Neuron (in vitro differentiated cells): Measurements from ENCODE around the gene SEC63.
"Not testable (repeated sequence)": the region's sequence is repeated elsewhere in the genome, so short reads cannot be mapped to it uniquely, and the experiment has no call there.

Experiments
- H2AFZ ChIP-seq: one replicate; pipeline ENCODE4 v1.6.1; 2013; ENCODE audit warnings: low read depth, mild to moderate bottlenecking, inconsistent platforms, low read length, moderate library complexity
- H3K27me3 ChIP-seq: one replicate; pipeline ENCODE4 v1.6.1; 2013; ENCODE audit warnings: low read length; ENCODE audit not compliant: insufficient read depth
- H3K36me3 ChIP-seq: one replicate; pipeline ENCODE4 v1.6.1; 2013; ENCODE audit warnings: low read length; ENCODE audit not compliant: insufficient read depth
- H3K4me1 ChIP-seq: one replicate; pipeline ENCODE4 v1.6.1; 2013; ENCODE audit warnings: low read length; ENCODE audit not compliant: insufficient read depth
- H3K4me3 ChIP-seq: 2 replicates; pipeline ENCODE4 v1.5.1; 2013; ENCODE audit warnings: mild to moderate bottlenecking, low read length, moderate library complexity
- H3K9me3 ChIP-seq: one replicate; pipeline ENCODE4 v1.6.1; 2013; ENCODE audit warnings: low read length

Gene SEC63

GRCh38 chr6:107936162-107936909 lies 21.7 kb downstream of the SEC63 start:
- no peak overlapping the region for H3K4me3 ChIP-seq
- H3K27me3 ChIP-seq = no peaks in the 10 kb centered on the region

DNA sequence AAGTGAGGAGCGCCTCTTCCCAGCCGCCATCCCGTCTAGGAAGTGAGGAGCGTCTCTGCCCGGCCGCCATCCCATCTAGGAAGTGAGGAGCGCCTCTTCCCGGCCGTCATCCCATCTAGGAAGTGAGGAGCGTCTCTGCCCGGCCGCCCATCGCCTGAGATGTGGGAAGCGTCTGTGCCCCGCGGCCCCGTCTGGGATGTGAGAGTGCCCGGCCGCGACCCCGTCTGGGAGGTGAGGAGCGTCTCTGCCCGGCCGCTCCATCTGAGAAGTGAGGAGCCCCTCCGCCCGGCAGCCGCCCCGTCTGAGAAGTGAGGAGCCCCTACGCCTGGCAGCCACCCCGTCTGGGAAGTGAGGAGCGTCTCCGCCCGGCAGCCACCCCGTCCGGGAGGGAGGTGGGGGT lies 23.8 kb downstream of the SEC63 start:
- H3K9me3 ChIP-seq = peaks cover 16% of the 10 kb centered on the region
- not testable (repeated sequence) for H3K4me1 ChIP-seq, H3K27me3 ChIP-seq, H3K36me3 ChIP-seq, H2AFZ ChIP-seq, H3K4me3 ChIP-seq

More at GRCh38 chr6:107936162-107936909, 21.7 kb downstream of the SEC63 start:
- peaks cover 4% of the 10 kb centered on the region for H3K36me3 ChIP-seq
- H3K4me1 ChIP-seq = no peaks in the 10 kb centered on the region
- no peak overlapping the region for H2AFZ ChIP-seq
- peaks cover 16% of the 10 kb centered on the region for H3K9me3 ChIP-seq

DNA sequence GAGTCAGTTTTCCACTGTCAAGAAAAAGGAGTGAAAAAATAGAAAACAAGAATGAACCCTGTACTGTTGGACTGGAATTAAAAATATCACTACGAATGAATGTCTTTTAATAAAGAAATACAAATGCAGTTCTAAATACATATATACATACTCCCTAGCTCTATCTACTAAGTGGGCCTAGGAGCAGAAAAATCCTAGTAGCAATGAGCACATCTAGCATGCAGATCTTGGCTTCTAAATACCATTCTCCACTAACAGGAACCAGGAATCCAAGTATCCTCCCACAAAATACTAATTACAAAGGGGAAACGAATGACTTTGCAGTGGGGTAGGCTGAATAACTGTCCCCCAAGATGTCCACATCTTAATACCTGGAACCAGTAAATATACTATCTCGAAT lies 25.4 kb downstream of the SEC63 start:
- Histone ChIP-seq H3K27me3 (no peaks in the 10 kb centered on the region), H3K4me1 (no peaks in the 10 kb centered on the region), H3K9me3 (peaks cover 26% of the 10 kb centered on the region), H3K36me3 (peaks cover 19% of the 10 kb centered on the region), H3K4me3 (no peak overlapping the region), H2AFZ (no peak overlapping the region)

DNA sequence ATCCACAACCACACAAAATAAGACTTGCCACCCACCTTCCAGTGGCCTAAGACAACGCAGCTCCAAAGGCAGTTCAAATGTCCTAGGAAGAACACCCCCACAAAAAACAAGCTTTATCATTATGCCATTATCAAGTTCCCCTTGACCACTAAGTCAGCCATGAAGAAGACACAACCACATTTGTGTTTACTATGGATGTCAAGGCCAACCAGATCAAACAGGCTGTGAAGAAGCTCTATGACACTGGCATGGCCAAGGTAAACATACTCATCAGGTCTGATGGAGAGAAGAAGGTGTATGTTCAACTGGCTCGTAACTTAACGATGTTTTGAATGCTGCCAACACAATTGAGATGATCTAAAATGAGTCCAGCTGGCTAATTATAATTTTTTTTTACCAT lies 26.1 kb downstream of the SEC63 start:
- Histone ChIP-seq H3K27me3 (no peaks in the 10 kb centered on the region), H3K4me1 (no peaks in the 10 kb centered on the region), H3K9me3 (peaks cover 23% of the 10 kb centered on the region), H2AFZ (no peak overlapping the region), H3K4me3 (no peak overlapping the region), H3K36me3 (peaks cover 21% of the 10 kb centered on the region)

DNA sequence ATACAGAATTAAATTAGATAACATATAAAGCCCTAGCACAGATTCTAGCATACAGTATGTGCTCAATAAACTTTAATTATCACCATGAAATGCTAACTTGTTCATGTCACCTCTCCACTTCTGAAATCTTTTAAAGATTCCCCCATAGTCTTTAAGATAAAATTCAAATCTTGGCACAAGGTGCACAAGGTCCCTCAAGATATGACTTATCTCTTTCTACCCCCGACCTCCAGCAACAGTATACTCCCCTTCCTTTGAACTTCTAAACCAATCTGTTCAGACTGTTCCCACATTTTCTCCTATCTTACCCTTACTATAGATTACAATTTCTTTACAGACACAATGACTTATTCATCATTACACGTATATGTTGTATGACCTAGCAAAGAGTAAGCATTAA lies 29.0 kb downstream of the SEC63 start:
- Histone ChIP-seq H2AFZ (no peak overlapping the region), H3K27me3 (no peaks in the 10 kb centered on the region), H3K36me3 (peaks cover 28% of the 10 kb centered on the region), H3K9me3 (peaks cover 19% of the 10 kb centered on the region), H3K4me1 (no peaks in the 10 kb centered on the region), H3K4me3 (no peak overlapping the region)

- not testable (repeated sequence) for H3K27me3 ChIP-seq, H3K4me3 ChIP-seq, H2AFZ ChIP-seq, H3K4me1 ChIP-seq
- Histone ChIP-seq H3K36me3 (peaks cover 39% of the 10 kb centered on the region), H3K9me3 (peaks cover 24% of the 10 kb centered on the region)
Measured at GRCh38 chr6:107926697-107927544, 31.1 kb downstream of the SEC63 start.

GRCh38 chr6:107917451-107918375 lies 40.3 kb downstream of the SEC63 start:
- Histone ChIP-seq H3K36me3 (peaks cover 72% of the 10 kb centered on the region), H2AFZ (no peak overlapping the region), H3K9me3 (peaks cover 35% of the 10 kb centered on the region), H3K4me1 (no peaks in the 10 kb centered on the region), H3K4me3 (no peak overlapping the region), H3K27me3 (no peaks in the 10 kb centered on the region)

DNA sequence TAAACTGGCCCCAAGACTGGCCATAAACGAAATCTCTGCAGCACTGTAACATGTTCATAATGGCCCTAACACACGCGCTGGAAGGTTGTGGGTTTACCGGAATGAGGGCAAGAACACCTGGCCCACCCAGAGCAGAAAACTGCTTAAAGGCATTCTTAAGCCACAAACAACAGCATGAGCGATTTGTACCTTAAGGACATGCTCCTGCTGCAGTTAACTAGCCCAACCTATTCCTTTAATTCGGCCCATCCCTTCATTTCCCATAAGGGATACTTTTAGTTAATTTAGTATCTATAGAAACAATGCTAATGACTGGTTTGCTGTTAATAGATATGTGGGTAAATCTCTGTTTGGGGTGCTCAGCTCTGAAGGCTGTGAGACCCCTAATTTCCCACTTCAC lies 41.0 kb downstream of the SEC63 start:
- H3K27me3 ChIP-seq, H2AFZ ChIP-seq, H3K4me1 ChIP-seq, H3K4me3 ChIP-seq: not testable (repeated sequence)
- H3K36me3 ChIP-seq = peaks cover 71% of the 10 kb centered on the region
- peaks cover 30% of the 10 kb centered on the region for H3K9me3 ChIP-seq

GRCh38 chr6:107911692-107912091 lies 46.3 kb downstream of the SEC63 start:
- no peaks in the 10 kb centered on the region for H3K4me1 ChIP-seq
- no peak overlapping the region for H3K4me3 ChIP-seq
- no peak overlapping the region for H2AFZ ChIP-seq
- H3K36me3 ChIP-seq = peaks cover 78% of the 10 kb centered on the region
- H3K27me3 ChIP-seq = no peaks in the 10 kb centered on the region
- peaks cover 3% of the 10 kb centered on the region for H3K9me3 ChIP-seq

- H3K4me3 ChIP-seq = no peak overlapping the region
- H3K4me1 ChIP-seq = no peaks in the 10 kb centered on the region
- peaks cover 19% of the 10 kb centered on the region for H3K9me3 ChIP-seq
- H3K27me3 ChIP-seq = no peaks in the 10 kb centered on the region
- H3K36me3 ChIP-seq = peaks cover 81% of the 10 kb centered on the region
- no peak overlapping the region for H2AFZ ChIP-seq
Measured at GRCh38 chr6:107894809-107895396, 63.1 kb downstream of the SEC63 start.

DNA sequence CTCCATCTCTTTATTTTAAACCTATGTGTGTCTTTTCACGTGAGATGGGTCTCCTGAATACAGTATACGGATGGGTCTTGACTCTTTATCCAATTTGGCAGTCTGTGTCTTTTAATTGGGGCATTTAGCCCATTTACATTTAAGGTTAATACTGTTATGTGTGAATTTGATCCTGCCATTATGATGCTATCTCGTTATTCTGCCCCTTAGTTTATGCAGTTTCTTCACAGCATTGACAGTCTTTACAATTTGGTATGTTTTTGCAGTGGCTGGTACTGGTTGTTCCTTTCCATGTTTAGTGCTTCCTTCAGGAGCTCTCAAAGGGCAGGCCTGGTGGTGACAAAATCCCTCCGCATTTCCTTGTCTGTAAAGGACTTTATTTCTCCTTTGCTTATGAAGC lies 67.6 kb downstream of the SEC63 start:
- H3K9me3 ChIP-seq = peaks cover 21% of the 10 kb centered on the region
- not testable (repeated sequence) for H2AFZ ChIP-seq, H3K4me3 ChIP-seq, H3K4me1 ChIP-seq, H3K27me3 ChIP-seq
- H3K36me3 ChIP-seq = peaks cover 48% of the 10 kb centered on the region

- H3K4me3 ChIP-seq, H3K27me3 ChIP-seq, H2AFZ ChIP-seq, H3K9me3 ChIP-seq, H3K4me1 ChIP-seq: not testable (repeated sequence)
- peaks cover 34% of the 10 kb centered on the region for H3K36me3 ChIP-seq
Measured at GRCh38 chr6:107885950-107886349, 72.1 kb downstream of the SEC63 start.
